ENCODE data around the gene MAP3K8. TPM values are rescaled to one million over a fixed set of nuclear protein-coding genes. Genes with fewer than 3 reads are reported as not detected.

Gene MAP3K8
- total and polyA plus RNA-seq, 2 experiments from 2014 or later = 3.7 to 4.8 TPM

GRCh38 chr10:30417301-30417700, 16.7 kb upstream of the MAP3K8 start:
- Histone ChIP-seq H3K9me3 (ENCODE audit: low read depth) (no peaks in the 10 kb centered on the region), H4K20me1 (ENCODE audit: insufficient read depth) (no peaks in the 10 kb centered on the region)
- in situ Hi-C loops (cut with MboI) = loop anchor here (10.0 kb wide), 1 partner anchor 118 kb away; no protein-coding TSS in a partner anchor

DNA sequence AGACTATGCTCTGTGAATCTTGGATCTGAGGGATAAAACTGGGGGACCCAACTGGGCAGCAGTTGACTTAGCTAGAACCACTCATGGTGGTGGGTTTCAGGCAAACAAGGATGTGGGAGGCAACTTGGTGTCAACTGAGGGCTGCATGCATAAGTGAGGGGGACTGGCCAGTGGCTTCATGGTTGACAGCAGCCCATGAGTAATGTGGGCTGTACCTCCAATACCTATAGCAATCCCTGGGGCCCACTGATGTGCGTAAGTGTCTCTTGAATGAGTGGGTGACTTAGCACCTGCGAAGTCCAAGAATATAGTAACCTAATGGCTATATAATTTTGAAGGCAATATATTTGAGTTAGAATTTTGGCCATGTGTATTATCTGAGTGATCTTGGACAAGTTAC, 13.7 kb upstream of the MAP3K8 start:
- H2AFZ ChIP-seq = no peak overlapping the region
- peaks cover 14% of the 10 kb centered on the region for H3K4me1 ChIP-seq (ENCODE audit: insufficient read depth)
- H4K20me1 ChIP-seq (ENCODE audit: insufficient read depth) = no peaks in the 10 kb centered on the region
- H3K36me3 ChIP-seq (ENCODE audit: low read depth) = no peaks in the 10 kb centered on the region
- H3K9ac ChIP-seq = no peak overlapping the region
- no peak for DNase-seq
- no peaks in the 10 kb centered on the region for H3K9me2 ChIP-seq (ENCODE audit: insufficient read depth)
- in situ Hi-C loops (cut with MboI) = no loop called here
- H3K27ac ChIP-seq = no peak overlapping the region
- WGBS, 2 experiments (ENCODE audit: low coverage in 1 of 2, low lambda C conversion rate in 2 of 2, missing lambda C conversion rate in 2 of 2) = 97 to 100% methylated on average over 2 of the region's 2 CpGs
- no peak overlapping the region for H3K4me2 ChIP-seq (ENCODE audit: unreplicated experiment)
- TF ChIP-seq EZH2 (IDR thresholded peaks at IDR 0.05; ENCODE audit: insufficient read depth, poor library complexity, severe bottlenecking) (no peak), EZH2phosphoT487 (IDR thresholded peaks at IDR 0.05; ENCODE audit: insufficient read depth, low read depth) (no peak)
- H3K79me2 ChIP-seq (ENCODE audit: insufficient read depth) = no peaks in the 10 kb centered on the region
- no peaks in the 10 kb centered on the region for H3K9me3 ChIP-seq (ENCODE audit: low read depth)
- no peak overlapping the region for H3K4me3 ChIP-seq
- peaks cover 4% of the 10 kb centered on the region; the same call in 1 of the 2 replicates for H3F3A ChIP-seq (ENCODE audit: insufficient read depth)
- H3K27me3 ChIP-seq (replicated peaks; ENCODE audit: insufficient read depth) = no peaks in the 10 kb centered on the region

More at GRCh38 chr10:30417301-30417700, 16.7 kb upstream of the MAP3K8 start:
- H2AFZ ChIP-seq = no peak overlapping the region
- no peak for DNase-seq
- H3K79me2 ChIP-seq (ENCODE audit: insufficient read depth) = no peaks in the 10 kb centered on the region
- no peak overlapping the region for H3K4me3 ChIP-seq
- no peaks in the 10 kb centered on the region for H3K4me1 ChIP-seq (ENCODE audit: insufficient read depth)
- H3K9ac ChIP-seq = no peak overlapping the region
- 71 to 76% methylated on average over 3 of the region's 3 CpGs for WGBS, 2 experiments (ENCODE audit: low coverage in 1 of 2, low lambda C conversion rate in 2 of 2, missing lambda C conversion rate in 2 of 2)
- TF ChIP-seq EZH2 (IDR thresholded peaks at IDR 0.05; ENCODE audit: insufficient read depth, poor library complexity, severe bottlenecking) = no peak
- TF ChIP-seq EZH2phosphoT487 (IDR thresholded peaks at IDR 0.05; ENCODE audit: insufficient read depth, low read depth) = no peak
- no peak overlapping the region for H3K4me2 ChIP-seq (ENCODE audit: unreplicated experiment)
- no peak overlapping the region for H3K27ac ChIP-seq
- H3K36me3 ChIP-seq (ENCODE audit: low read depth) = no peaks in the 10 kb centered on the region
- H3K27me3 ChIP-seq (replicated peaks; ENCODE audit: insufficient read depth) = no peaks in the 10 kb centered on the region
- no peaks in the 10 kb centered on the region for H3K9me2 ChIP-seq (ENCODE audit: insufficient read depth)
- H3F3A ChIP-seq (ENCODE audit: insufficient read depth) = no peaks in the 10 kb centered on the region

- Histone ChIP-seq H3K27ac (no peak overlapping the region), H4K20me1 (ENCODE audit: insufficient read depth) (no peaks in the 10 kb centered on the region), H3K9ac (no peak overlapping the region), H3K4me2 (ENCODE audit: unreplicated experiment) (no peak overlapping the region), H2AFZ (no peak overlapping the region), H3F3A (ENCODE audit: insufficient read depth) (peaks cover 4% of the 10 kb centered on the region; the same call in 1 of the 2 replicates), H3K27me3 (replicated peaks; ENCODE audit: insufficient read depth) (no peaks in the 10 kb centered on the region), H3K36me3 (ENCODE audit: low read depth) (no peaks in the 10 kb centered on the region), H3K79me2 (ENCODE audit: insufficient read depth) (no peaks in the 10 kb centered on the region), H3K9me3 (ENCODE audit: low read depth) (no peaks in the 10 kb centered on the region), H3K4me3 (no peak overlapping the region), H3K9me2 (ENCODE audit: insufficient read depth) (no peaks in the 10 kb centered on the region), H3K4me1 (ENCODE audit: insufficient read depth) (peaks cover 14% of the 10 kb centered on the region)
- WGBS, 2 experiments (ENCODE audit: low coverage in 1 of 2, low lambda C conversion rate in 2 of 2, missing lambda C conversion rate in 2 of 2) = 95 to 98% methylated on average over 1 of the region's 1 CpG
- TF ChIP-seq EZH2 (IDR thresholded peaks at IDR 0.05; ENCODE audit: insufficient read depth, poor library complexity, severe bottlenecking) = no peak
- TF ChIP-seq EZH2phosphoT487 (IDR thresholded peaks at IDR 0.05; ENCODE audit: insufficient read depth, low read depth) = no peak
- in situ Hi-C loops (cut with MboI) = no loop called here
- DNase-seq = no peak
Observed at GRCh38 chr10:30420766-30421165, 13.2 kb upstream of the MAP3K8 start.

- WGBS, 2 experiments (ENCODE audit: low coverage in 1 of 2, low lambda C conversion rate in 2 of 2, missing lambda C conversion rate in 2 of 2) = 86 to 89% methylated on average over 7 of the region's 7 CpGs
- TF ChIP-seq EZH2phosphoT487 (IDR thresholded peaks at IDR 0.05; ENCODE audit: insufficient read depth, low read depth) = no peak
- no peak for TF ChIP-seq EZH2 (IDR thresholded peaks at IDR 0.05; ENCODE audit: insufficient read depth, poor library complexity, severe bottlenecking)
- H3K9me3 ChIP-seq (ENCODE audit: low read depth) = no peaks in the 10 kb centered on the region
- H4K20me1 ChIP-seq (ENCODE audit: insufficient read depth) = no peaks in the 10 kb centered on the region
- DNase-seq = no peak
- peaks cover 4% of the 10 kb centered on the region; the same call in 1 of the 2 replicates for H3F3A ChIP-seq (ENCODE audit: insufficient read depth)
- no peak overlapping the region for H3K9ac ChIP-seq
- no peak overlapping the region for H3K4me2 ChIP-seq (ENCODE audit: unreplicated experiment)
- H3K79me2 ChIP-seq (ENCODE audit: insufficient read depth) = no peaks in the 10 kb centered on the region
- no peaks in the 10 kb centered on the region for H3K27me3 ChIP-seq (replicated peaks; ENCODE audit: insufficient read depth)
- H2AFZ ChIP-seq = no peak overlapping the region
- no peak overlapping the region for H3K27ac ChIP-seq
- H3K4me3 ChIP-seq = no peak overlapping the region
- in situ Hi-C loops (cut with MboI) = no loop called here
- H3K36me3 ChIP-seq (ENCODE audit: low read depth) = no peaks in the 10 kb centered on the region
- no peaks in the 10 kb centered on the region for H3K9me2 ChIP-seq (ENCODE audit: insufficient read depth)
- peaks cover 14% of the 10 kb centered on the region for H3K4me1 ChIP-seq (ENCODE audit: insufficient read depth)
Observed at GRCh38 chr10:30422151-30422695, 11.8 kb upstream of the MAP3K8 start.
